Measurements from ENCODE around the gene ARRDC2.

- TF ChIP-seq CTCF (IDR thresholded peaks at IDR 0.05) (no peak), POLR2AphosphoS5 (IDR thresholded peaks at IDR 0.05) (no peak)
These were observed 52.5 kb downstream of the ARRDC2 start for GRCh38 chr19:18060472-18060871.
